GM12878 (cell line): Measurements from ENCODE around the gene SARS2. TPM values are rescaled to one million over a fixed set of nuclear protein-coding genes. Genes with fewer than 3 reads are reported as not detected.

Experiments
- polyA plus RNA-seq, 11 experiments: library from polyadenylated mRNA; depleted of rRNA in 4 of 11; unstranded in 6 of 11; stranded (reverse) in 5 of 11; fragments of >200 nt; fragmentation: Nextera tagmentation in 4 of 11; fragmentation: Illumina TruSeq in 1 of 11; extraction: Ambion mirVana in 4 of 11; extraction: Trizol in 1 of 11; gene quantifications; 1 replicate in 1 of 11; 2 replicates in 10 of 11; pipeline versions ENCODE4 v1.2.1 to v1.2.3, GENCODE V29; 2011 to 2016; ENCODE audit warnings: inconsistent platforms in 2 of 11, missing spikeins in 2 of 11, low read depth in 1 of 11
- total RNA-seq, 4 experiments: library from RNA; depleted of rRNA in 3 of 4; stranded (reverse); fragments of >200 nt in 3 of 4; fragmentation: Illumina TruSeq in 1 of 4; extraction: Trizol in 1 of 4; gene quantifications; 2 replicates each; pipeline versions ENCODE4 v1.2.1 to v1.2.3, GENCODE V29; 2013 to 2021

The SARS2 gene
- total and polyA plus RNA-seq, 10 of the 15 experiments (the other 5 are each of a cell fraction or from before 2014, with no cell fraction given): 2.6 to 50.3 (median 27.5) TPM

Other genes with a start within 250 kb of the SARS2 start
Only the 7 nearest of the 15 such genes appear.
- gene HNRNPL, start 80.8 kb downstream of the SARS2 start, total RNA-seq (2014; rRNA removed): 319 and 322 TPM in 2 replicates
- 240 and 248 TPM in 2 replicates for gene HNRNPL, start 80.8 kb downstream of the SARS2 start, total RNA-seq (2014; rRNA removed; fragmentation: Illumina TruSeq; extraction: Trizol)
- gene HNRNPL, start 80.8 kb downstream of the SARS2 start, total RNA-seq (2021): 512 and 523 TPM in 2 replicates
- 278 and 395 TPM in 2 replicates for gene HNRNPL, start 80.8 kb downstream of the SARS2 start, polyA plus RNA-seq (2011; rRNA removed)
- gene HNRNPL, start 80.8 kb downstream of the SARS2 start, polyA plus RNA-seq (2014; fragmentation: Illumina TruSeq; extraction: Trizol): 416 and 440 TPM in 2 replicates
- 10 to 100 TPM; 32.5 to 92.5 TPM for gene HNRNPL, start 80.8 kb downstream of the SARS2 start, polyA plus RNA-seq (2014; fragmentation: Nextera tagmentation; extraction: Ambion mirVana)
- 241 and 268 TPM in 2 replicates for gene HNRNPL, start 80.8 kb downstream of the SARS2 start, polyA plus RNA-seq (2014; rRNA removed)
- 100 to 1,000 TPM; 294 to 346 TPM for gene HNRNPL, start 80.8 kb downstream of the SARS2 start, polyA plus RNA-seq (2016; fragmentation: Nextera tagmentation; extraction: Ambion mirVana)
- 50.8 and 55.1 TPM in 2 replicates for gene RINL, start 52.5 kb downstream of the SARS2 start, total RNA-seq (2014; rRNA removed)
- gene RINL, start 52.5 kb downstream of the SARS2 start, total RNA-seq (2014; rRNA removed; fragmentation: Illumina TruSeq; extraction: Trizol): 35.6 and 37.8 TPM in 2 replicates
- gene RINL, start 52.5 kb downstream of the SARS2 start, total RNA-seq (2021): 51.3 and 54.9 TPM in 2 replicates
- 44.4 and 64.2 TPM in 2 replicates for gene RINL, start 52.5 kb downstream of the SARS2 start, polyA plus RNA-seq (2011; rRNA removed)
- 29.7 and 36.4 TPM in 2 replicates for gene RINL, start 52.5 kb downstream of the SARS2 start, polyA plus RNA-seq (2014; fragmentation: Illumina TruSeq; extraction: Trizol)
- 10 to 100 TPM; 14.5 to 16.3 TPM for gene RINL, start 52.5 kb downstream of the SARS2 start, polyA plus RNA-seq (2014; fragmentation: Nextera tagmentation; extraction: Ambion mirVana)
- 54.8 and 62.4 TPM in 2 replicates for gene RINL, start 52.5 kb downstream of the SARS2 start, polyA plus RNA-seq (2014; rRNA removed)
- gene RINL, start 52.5 kb downstream of the SARS2 start, polyA plus RNA-seq (2016; fragmentation: Nextera tagmentation; extraction: Ambion mirVana): 10 to 100 TPM; 46.3 to 48.9 TPM
- 27.6 and 29.5 TPM in 2 replicates for gene SIRT2, start 31.1 kb downstream of the SARS2 start, total RNA-seq (2014; rRNA removed)
- 14.6 and 15.9 TPM in 2 replicates for gene SIRT2, start 31.1 kb downstream of the SARS2 start, total RNA-seq (2014; rRNA removed; fragmentation: Illumina TruSeq; extraction: Trizol)
- gene SIRT2, start 31.1 kb downstream of the SARS2 start, total RNA-seq (2021): 22.4 and 22.9 TPM in 2 replicates
- gene SIRT2, start 31.1 kb downstream of the SARS2 start, polyA plus RNA-seq (2011; rRNA removed): 16.5 and 38.7 TPM in 2 replicates
- gene SIRT2, start 31.1 kb downstream of the SARS2 start, polyA plus RNA-seq (2014; fragmentation: Illumina TruSeq; extraction: Trizol): 16.3 and 25.4 TPM in 2 replicates
- gene SIRT2, start 31.1 kb downstream of the SARS2 start, polyA plus RNA-seq (2014; fragmentation: Nextera tagmentation; extraction: Ambion mirVana): 1 to 10 TPM; 1.4 to 5.1 TPM
- gene SIRT2, start 31.1 kb downstream of the SARS2 start, polyA plus RNA-seq (2014; rRNA removed): 21.4 and 25.5 TPM in 2 replicates
- gene SIRT2, start 31.1 kb downstream of the SARS2 start, polyA plus RNA-seq (2016; fragmentation: Nextera tagmentation; extraction: Ambion mirVana): 10 to 100 TPM; 25.6 to 27.5 TPM
- 45.0 and 52.2 TPM in 2 replicates for gene NFKBIB, start 30.8 kb downstream of the SARS2 start, total RNA-seq (2014; rRNA removed)
- 11.0 and 11.7 TPM in 2 replicates for gene NFKBIB, start 30.8 kb downstream of the SARS2 start, total RNA-seq (2014; rRNA removed; fragmentation: Illumina TruSeq; extraction: Trizol)
- gene NFKBIB, start 30.8 kb downstream of the SARS2 start, total RNA-seq (2021): 47.6 and 54.6 TPM in 2 replicates
- gene NFKBIB, start 30.8 kb downstream of the SARS2 start, polyA plus RNA-seq (2011; rRNA removed): 12.4 and 25.7 TPM in 2 replicates
- 3.7 and 8.6 TPM in 2 replicates for gene NFKBIB, start 30.8 kb downstream of the SARS2 start, polyA plus RNA-seq (2014; fragmentation: Illumina TruSeq; extraction: Trizol)
- gene NFKBIB, start 30.8 kb downstream of the SARS2 start, polyA plus RNA-seq (2014; fragmentation: Nextera tagmentation; extraction: Ambion mirVana): 1 to 10 TPM; 1.2 to 4.3 TPM
- 60.9 and 74.0 TPM in 2 replicates for gene NFKBIB, start 30.8 kb downstream of the SARS2 start, polyA plus RNA-seq (2014; rRNA removed)
- gene NFKBIB, start 30.8 kb downstream of the SARS2 start, polyA plus RNA-seq (2016; fragmentation: Nextera tagmentation; extraction: Ambion mirVana): 10 to 100 TPM; 36.3 to 43.5 TPM
- 0.28 and 0.33 TPM in 2 replicates for gene CCER2, start 18.6 kb downstream of the SARS2 start, total RNA-seq (2014; rRNA removed)
- 0.27 and 0.37 TPM in 2 replicates for gene CCER2, start 18.6 kb downstream of the SARS2 start, total RNA-seq (2014; rRNA removed; fragmentation: Illumina TruSeq; extraction: Trizol)
- 0.21 and 0.56 TPM in 2 replicates for gene CCER2, start 18.6 kb downstream of the SARS2 start, total RNA-seq (2021)
- gene CCER2, start 18.6 kb downstream of the SARS2 start, polyA plus RNA-seq (2011; rRNA removed): 0.13 and 0.23 TPM in 2 replicates
- gene CCER2, start 18.6 kb downstream of the SARS2 start, polyA plus RNA-seq (2014; fragmentation: Illumina TruSeq; extraction: Trizol): 0.62 TPM in 1 of 2 replicates, not detected in the other
- gene CCER2, start 18.6 kb downstream of the SARS2 start, polyA plus RNA-seq (2014; fragmentation: Nextera tagmentation; extraction: Ambion mirVana): under 1 TPM; 0.26 TPM
- 0.55 and 1.4 TPM in 2 replicates for gene CCER2, start 18.6 kb downstream of the SARS2 start, polyA plus RNA-seq (2014; rRNA removed)
- gene CCER2, start 18.6 kb downstream of the SARS2 start, polyA plus RNA-seq (2016; fragmentation: Nextera tagmentation; extraction: Ambion mirVana): under 1 TPM; 0.19 to 0.59 TPM
- gene MRPS12, start 181 bp upstream of the SARS2 start, total RNA-seq (2014; rRNA removed): 120 and 149 TPM in 2 replicates
- gene MRPS12, start 181 bp upstream of the SARS2 start, total RNA-seq (2014; rRNA removed; fragmentation: Illumina TruSeq; extraction: Trizol): 38.1 and 41.8 TPM in 2 replicates
- 101 and 112 TPM in 2 replicates for gene MRPS12, start 181 bp upstream of the SARS2 start, total RNA-seq (2021)
- 19.4 and 42.6 TPM in 2 replicates for gene MRPS12, start 181 bp upstream of the SARS2 start, polyA plus RNA-seq (2011; rRNA removed)
- gene MRPS12, start 181 bp upstream of the SARS2 start, polyA plus RNA-seq (2014; fragmentation: Illumina TruSeq; extraction: Trizol): 6.0 and 22.8 TPM in 2 replicates
- gene MRPS12, start 181 bp upstream of the SARS2 start, polyA plus RNA-seq (2014; fragmentation: Nextera tagmentation; extraction: Ambion mirVana): 10 to 100 TPM in 1 of 2 experiments, 1 to 10 TPM in 1; 7.3 to 39.6 TPM
- 148 and 171 TPM in 2 replicates for gene MRPS12, start 181 bp upstream of the SARS2 start, polyA plus RNA-seq (2014; rRNA removed)
- gene MRPS12, start 181 bp upstream of the SARS2 start, polyA plus RNA-seq (2016; fragmentation: Nextera tagmentation; extraction: Ambion mirVana): 100 to 1,000 TPM; 178 to 205 TPM
- 7.2 and 10.6 TPM in 2 replicates for gene FBXO17, start 45.0 kb upstream of the SARS2 start, total RNA-seq (2014; rRNA removed)
- gene FBXO17, start 45.0 kb upstream of the SARS2 start, total RNA-seq (2014; rRNA removed; fragmentation: Illumina TruSeq; extraction: Trizol): 5.5 and 5.6 TPM in 2 replicates
- gene FBXO17, start 45.0 kb upstream of the SARS2 start, total RNA-seq (2021): 8.7 and 11.1 TPM in 2 replicates
- gene FBXO17, start 45.0 kb upstream of the SARS2 start, polyA plus RNA-seq (2011; rRNA removed): 6.5 and 7.2 TPM in 2 replicates
- gene FBXO17, start 45.0 kb upstream of the SARS2 start, polyA plus RNA-seq (2014; fragmentation: Illumina TruSeq; extraction: Trizol): 5.1 and 6.0 TPM in 2 replicates
- gene FBXO17, start 45.0 kb upstream of the SARS2 start, polyA plus RNA-seq (2014; fragmentation: Nextera tagmentation; extraction: Ambion mirVana): 1 to 10 TPM; 2.2 to 2.4 TPM
- 8.9 and 11.6 TPM in 2 replicates for gene FBXO17, start 45.0 kb upstream of the SARS2 start, polyA plus RNA-seq (2014; rRNA removed)
- 1 to 10 TPM; 3.6 to 4.0 TPM for gene FBXO17, start 45.0 kb upstream of the SARS2 start, polyA plus RNA-seq (2016; fragmentation: Nextera tagmentation; extraction: Ambion mirVana)